Mesothelial cell of epicardium (in vitro differentiated cells): ENCODE measurements around the gene CFAP46. TPM values are rescaled to one million over a fixed set of nuclear protein-coding genes. Genes with fewer than 3 reads are reported as not detected.

Source experiments
- DNase-seq, 2 experiments: peaks; one replicate each; pipeline ENCODE4 v3.0.0; 2021; ENCODE audit warnings: low spot score in 2 of 2; ENCODE audit not compliant: unreplicated experiment in 2 of 2
- H3K27ac Mint-ChIP-seq: 2 replicates; pipeline ENCODE4 v1.8.0; 2021; ENCODE audit warnings: mixed read lengths
- H3K27me3 Mint-ChIP-seq: 2 replicates; pipeline ENCODE4 v1.8.0; 2021; ENCODE audit warnings: low read depth, mixed read lengths
- H3K36me3 Mint-ChIP-seq: 2 replicates; pipeline ENCODE4 v1.8.0; 2021; ENCODE audit warnings: mixed read lengths
- H3K4me1 Mint-ChIP-seq: 2 replicates; pipeline ENCODE4 v1.8.0; 2021; ENCODE audit warnings: mixed read lengths
- H3K4me3 Mint-ChIP-seq: 2 replicates; pipeline ENCODE4 v1.8.0; 2021; ENCODE audit warnings: mild to moderate bottlenecking, moderate library complexity, mixed read lengths
- H3K9me3 Mint-ChIP-seq: 2 replicates; pipeline ENCODE4 v1.8.0; 2021; ENCODE audit warnings: mixed read lengths
- total RNA-seq: library from RNA; stranded (reverse); gene quantifications from 3 replicates; pipeline ENCODE4 v1.2.1, GENCODE V29; 2021
- TF ChIP-seq, protein P1 (sequence below): fragments of 200-600 bp; sonication (generic); IDR thresholded peaks from one replicate; pipeline ENCODE4 v1.5.0; 2021; ENCODE audit warnings: antibody characterized with exemption; ENCODE audit not compliant: unreplicated experiment

CFAP46 gene
- total RNA-seq, 1 donor from 2014 or later = 3.1 TPM

DNA sequence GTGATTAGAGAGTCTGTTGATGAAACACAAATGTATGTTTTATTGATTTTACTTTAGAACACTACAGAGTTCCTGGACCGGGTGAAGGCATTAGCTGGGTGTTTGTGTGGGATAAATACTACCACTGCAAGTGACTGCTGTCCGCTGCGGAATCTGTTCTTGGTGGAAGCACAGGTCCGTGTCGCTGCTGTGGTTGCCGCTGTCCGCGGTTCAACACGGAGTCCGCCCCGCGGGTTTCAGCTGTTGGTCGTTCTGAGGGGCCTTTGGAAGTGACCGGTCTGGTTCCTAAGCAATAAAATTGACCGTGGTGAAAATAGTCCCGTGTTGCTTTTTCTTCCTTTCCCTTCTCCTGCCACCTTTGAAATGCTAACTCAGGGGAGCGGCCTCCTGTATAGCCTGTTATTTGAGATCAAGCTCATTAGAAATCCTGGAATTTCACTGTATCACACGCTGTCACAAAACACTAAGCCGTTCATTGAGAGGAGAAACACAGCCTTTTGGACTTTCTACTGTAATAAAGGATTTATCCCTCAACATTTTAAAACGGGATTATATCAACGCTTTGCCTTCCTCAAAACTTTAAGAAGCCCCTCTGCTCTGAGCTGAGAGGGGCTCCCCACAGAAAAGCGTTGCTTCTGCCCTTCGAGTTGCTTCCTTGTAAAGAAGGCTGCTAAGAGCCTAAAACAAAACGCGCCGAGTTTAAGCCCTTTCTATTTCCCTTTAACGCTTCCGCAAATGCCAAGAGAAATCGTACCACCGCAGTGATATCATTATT is 159.0 kb downstream of the CFAP46 start:
- no peak for DNase-seq
- peaks cover 28% of the 10 kb centered on the region for H3K36me3 Mint-ChIP-seq
- no peak overlapping the region for H3K4me3 Mint-ChIP-seq
- H3K9me3 Mint-ChIP-seq = no peaks in the 10 kb centered on the region
- TF ChIP-seq, protein P1, sequence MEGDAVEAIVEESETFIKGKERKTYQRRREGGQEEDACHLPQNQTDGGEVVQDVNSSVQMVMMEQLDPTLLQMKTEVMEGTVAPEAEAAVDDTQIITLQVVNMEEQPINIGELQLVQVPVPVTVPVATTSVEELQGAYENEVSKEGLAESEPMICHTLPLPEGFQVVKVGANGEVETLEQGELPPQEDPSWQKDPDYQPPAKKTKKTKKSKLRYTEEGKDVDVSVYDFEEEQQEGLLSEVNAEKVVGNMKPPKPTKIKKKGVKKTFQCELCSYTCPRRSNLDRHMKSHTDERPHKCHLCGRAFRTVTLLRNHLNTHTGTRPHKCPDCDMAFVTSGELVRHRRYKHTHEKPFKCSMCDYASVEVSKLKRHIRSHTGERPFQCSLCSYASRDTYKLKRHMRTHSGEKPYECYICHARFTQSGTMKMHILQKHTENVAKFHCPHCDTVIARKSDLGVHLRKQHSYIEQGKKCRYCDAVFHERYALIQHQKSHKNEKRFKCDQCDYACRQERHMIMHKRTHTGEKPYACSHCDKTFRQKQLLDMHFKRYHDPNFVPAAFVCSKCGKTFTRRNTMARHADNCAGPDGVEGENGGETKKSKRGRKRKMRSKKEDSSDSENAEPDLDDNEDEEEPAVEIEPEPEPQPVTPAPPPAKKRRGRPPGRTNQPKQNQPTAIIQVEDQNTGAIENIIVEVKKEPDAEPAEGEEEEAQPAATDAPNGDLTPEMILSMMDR = no peak
- H3K4me1 Mint-ChIP-seq = no peaks in the 10 kb centered on the region
- H3K27ac Mint-ChIP-seq = no peak overlapping the region
- H3K27me3 Mint-ChIP-seq = peaks cover 54% of the 10 kb centered on the region

DNA sequence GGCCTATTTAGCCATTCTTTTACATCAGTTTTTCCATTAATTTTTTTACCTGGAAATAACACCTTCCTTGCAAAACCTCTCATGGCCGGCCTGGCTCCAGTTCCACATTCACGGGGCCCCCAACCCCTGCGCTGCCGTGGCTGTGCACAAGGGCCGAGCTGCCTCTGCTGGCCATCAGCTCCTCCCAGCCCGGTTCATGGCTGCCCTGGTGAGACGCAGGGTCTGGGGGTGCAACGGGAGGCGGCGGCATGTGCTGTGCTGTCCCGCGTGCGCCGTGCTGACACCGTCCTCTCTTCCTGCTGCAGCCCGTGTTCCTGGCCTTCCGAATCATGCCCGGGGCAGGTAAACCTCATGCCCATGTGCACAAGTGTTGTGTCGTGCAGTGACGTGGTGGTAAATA is 160.8 kb downstream of the CFAP46 start:
- H3K27ac Mint-ChIP-seq = no peak overlapping the region
- H3K9me3 Mint-ChIP-seq = no peaks in the 10 kb centered on the region
- no peak for DNase-seq
- peaks cover 44% of the 10 kb centered on the region for H3K27me3 Mint-ChIP-seq
- TF ChIP-seq, protein P1 = no peak
- no peak overlapping the region for H3K4me3 Mint-ChIP-seq
- H3K36me3 Mint-ChIP-seq = peaks cover 30% of the 10 kb centered on the region
- no peaks in the 10 kb centered on the region for H3K4me1 Mint-ChIP-seq

- Mint-ChIP-seq H3K27me3 (peaks cover 40% of the 10 kb centered on the region), H3K4me1 (no peaks in the 10 kb centered on the region), H3K36me3 (peaks cover 30% of the 10 kb centered on the region), H3K27ac (no peak overlapping the region), H3K4me3 (no peak overlapping the region), H3K9me3 (no peaks in the 10 kb centered on the region)
- TF ChIP-seq, protein P1 = no peak
- no peak for DNase-seq
These were observed 162.0 kb downstream of the CFAP46 start for GRCh38 chr10:132780356-132780755.

- Mint-ChIP-seq H3K4me3 (no peak overlapping the region), H3K27ac (no peak overlapping the region), H3K27me3 (peaks cover 36% of the 10 kb centered on the region), H3K4me1 (no peaks in the 10 kb centered on the region), H3K9me3 (no peaks in the 10 kb centered on the region), H3K36me3 (peaks cover 30% of the 10 kb centered on the region)
- DNase-seq = no peak
- TF ChIP-seq, protein P1 = no peak
These were observed 162.6 kb downstream of the CFAP46 start for GRCh38 chr10:132779549-132780294.

DNA sequence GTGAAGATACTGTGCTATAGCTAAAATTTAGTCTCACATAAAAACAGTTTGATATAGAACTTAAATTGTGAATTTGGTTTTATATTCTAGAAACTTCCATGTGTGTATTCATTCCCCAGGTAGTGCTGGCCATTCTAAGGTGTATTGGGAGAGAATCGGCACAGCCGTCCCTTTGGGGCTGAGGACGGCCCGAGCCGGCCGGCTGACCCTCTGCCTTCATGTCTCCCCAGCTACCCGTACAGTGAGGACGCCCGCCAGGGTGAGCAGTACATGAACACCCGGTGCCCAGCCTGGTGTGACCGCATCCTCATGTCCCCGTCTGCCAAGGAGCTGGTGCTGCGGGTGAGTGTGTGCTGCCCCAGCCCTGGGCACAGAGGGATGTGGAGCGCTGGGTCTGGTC is 164.9 kb downstream of the CFAP46 start:
- Mint-ChIP-seq H3K4me1 (no peaks in the 10 kb centered on the region), H3K9me3 (no peaks in the 10 kb centered on the region), H3K27ac (no peak overlapping the region), H3K36me3 (peaks cover 25% of the 10 kb centered on the region), H3K4me3 (no peak overlapping the region), H3K27me3 (peaks cover 17% of the 10 kb centered on the region)
- DNase-seq = no peak
- TF ChIP-seq, protein P1 = no peak
